GM11168 (cell line): ENCODE results near the gene P4HA2.

Source experiments
- in situ Hi-C: fragments of 300-500 bp; cut with MboI; formaldehyde crosslinking; loops from one replicate; pipeline ENCODE4 v1.12.0; 2022; ENCODE audit warnings: low sequenced_read_pairs; ENCODE audit not compliant: unreplicated experiment

Gene P4HA2

GRCh38 chr5:132227485-132228240 is at the start of gene P4HA2:
Gene P4HA2, minus strand, starts transcription at chr5:132227853. Its CDS starts 9,227 bp downstream, at chr5:132218626.
- in situ Hi-C loops, result no loop called here

- in situ Hi-C loops, result no loop called here
These were observed 49.6 kb upstream of the P4HA2 start for GRCh38 chr5:132277256-132277655.

GRCh38 chr5:132275367-132276220 is 47.9 kb upstream of the P4HA2 start:
- in situ Hi-C loops, result no loop called here

- in situ Hi-C loops, result loop anchor here (25.0 kb wide), 1 partner anchor 238 kb away; no protein-coding TSS in a partner anchor
These were observed 46.6 kb upstream of the P4HA2 start for GRCh38 chr5:132274050-132274792.

GRCh38 chr5:132273631-132274030 is 46.0 kb upstream of the P4HA2 start:
- in situ Hi-C loops, result loop anchor here (25.0 kb wide), 1 partner anchor 239 kb away; no protein-coding TSS in a partner anchor

- in situ Hi-C loops, result loop anchor here (25.0 kb wide), 1 partner anchor 240 kb away; no protein-coding TSS in a partner anchor
These were observed 44.9 kb upstream of the P4HA2 start for GRCh38 chr5:132272311-132273210.

GRCh38 chr5:132271251-132272246 is 43.9 kb upstream of the P4HA2 start:
- in situ Hi-C loops, result loop anchor here (25.0 kb wide), 1 partner anchor 241 kb away; no protein-coding TSS in a partner anchor

- in situ Hi-C loops, result loop anchor here (25.0 kb wide), 1 partner anchor 242 kb away; no protein-coding TSS in a partner anchor
These were observed 43.1 kb upstream of the P4HA2 start for GRCh38 chr5:132270706-132271105.

- in situ Hi-C loops, result loop anchor here (25.0 kb wide), 1 partner anchor 242 kb away; no protein-coding TSS in a partner anchor
These were observed 42.6 kb upstream of the P4HA2 start for GRCh38 chr5:132270335-132270665.

GRCh38 chr5:132269635-132270334 is 42.1 kb upstream of the P4HA2 start:
- in situ Hi-C loops, result loop anchor here (25.0 kb wide), 1 partner anchor 243 kb away; no protein-coding TSS in a partner anchor

GRCh38 chr5:132268769-132269551 is 41.3 kb upstream of the P4HA2 start:
- in situ Hi-C loops, result loop anchor here (25.0 kb wide), 1 partner anchor 243 kb away; no protein-coding TSS in a partner anchor

GRCh38 chr5:132267931-132268768 is 40.5 kb upstream of the P4HA2 start:
- in situ Hi-C loops, result loop anchor here (25.0 kb wide), 1 partner anchor 244 kb away; no protein-coding TSS in a partner anchor

GRCh38 chr5:132267166-132267739 is 39.6 kb upstream of the P4HA2 start:
- in situ Hi-C loops, result loop anchor here (25.0 kb wide), 1 partner anchor 245 kb away; no protein-coding TSS in a partner anchor

GRCh38 chr5:132266836-132267160 is 39.1 kb upstream of the P4HA2 start:
- in situ Hi-C loops, result loop anchor here (25.0 kb wide), 1 partner anchor 246 kb away; no protein-coding TSS in a partner anchor
